ENCODE measurements around the gene CSH2.
A peak's percentile ranks its signal among the peaks of the same experiment; 100 is the strongest.

The CSH2 gene

GRCh38 chr17:63833741-63834373, 39.6 kb downstream of the CSH2 start:
- no peak for DNase-seq (ENCODE audit: low spot score)

- no peak for DNase-seq (ENCODE audit: low spot score)
Measured at GRCh38 chr17:63833026-63833740, 40.3 kb downstream of the CSH2 start.

- DNase-seq (ENCODE audit: low spot score): no peak
Measured at GRCh38 chr17:63832455-63832854, 41.0 kb downstream of the CSH2 start.

- no peak for DNase-seq (ENCODE audit: low spot score)
Measured at GRCh38 chr17:63832014-63832413, 41.5 kb downstream of the CSH2 start.

- DNase-seq (ENCODE audit: low spot score): no peak
Measured at GRCh38 chr17:63831505-63831904, 42.0 kb downstream of the CSH2 start.

DNA sequence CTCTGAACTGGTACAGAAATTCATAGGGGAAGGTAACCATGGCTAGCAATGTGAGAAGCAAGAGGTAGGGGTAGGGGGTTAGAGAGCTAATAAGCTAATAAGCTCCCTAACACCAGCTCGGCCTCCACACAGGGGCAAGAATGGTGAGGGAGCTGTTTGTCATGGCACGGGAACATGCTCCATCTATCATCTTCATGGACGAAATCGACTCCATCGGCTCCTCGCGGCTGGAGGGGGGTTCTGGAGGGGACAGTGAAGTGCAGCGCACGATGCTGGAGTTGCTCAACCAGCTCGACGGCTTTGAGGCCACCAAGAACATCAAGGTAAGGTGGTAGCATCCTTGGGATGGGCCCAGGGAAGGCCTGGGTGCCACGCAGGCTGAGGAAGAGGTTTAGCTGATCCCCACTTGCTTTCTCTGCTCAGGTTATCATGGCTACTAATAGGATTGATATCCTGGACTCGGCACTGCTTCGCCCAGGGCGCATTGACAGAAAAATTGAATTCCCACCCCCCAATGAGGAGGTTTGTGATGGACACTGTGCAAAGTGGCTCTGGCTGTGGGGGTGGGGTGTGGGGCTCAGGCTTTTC, 42.5 kb downstream of the CSH2 start:
- no peak for DNase-seq (ENCODE audit: low spot score)

GRCh38 chr17:63830278-63830677, 43.2 kb downstream of the CSH2 start:
- no peak for DNase-seq (ENCODE audit: low spot score)

- DNase-seq (ENCODE audit: low spot score): no peak
Measured at GRCh38 chr17:63828936-63829335, 44.5 kb downstream of the CSH2 start.

DNA sequence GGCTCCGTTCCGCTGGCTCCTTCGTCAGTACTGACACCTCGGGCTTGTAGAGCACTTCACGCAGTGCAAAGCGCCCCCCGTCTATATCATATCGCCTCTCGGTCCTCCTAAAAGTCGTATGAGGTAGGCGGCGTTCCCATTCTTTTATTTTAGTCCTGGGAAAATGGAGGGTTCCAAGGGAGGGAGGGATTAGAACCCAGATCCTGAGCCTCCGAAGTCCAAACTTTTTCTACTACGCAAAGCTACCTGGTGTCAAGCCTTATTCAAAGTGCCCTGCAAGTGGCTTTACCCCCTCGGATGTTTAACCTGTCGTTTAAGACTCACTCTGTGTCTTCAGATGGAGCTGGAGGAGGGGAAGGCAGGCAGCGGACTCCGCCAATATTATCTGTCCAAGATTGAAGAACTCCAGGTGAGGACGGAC, 45.7 kb downstream of the CSH2 start:
- no peak for DNase-seq (ENCODE audit: low spot score)

- peak; percentile 92 for DNase-seq (ENCODE audit: low spot score)
Measured at GRCh38 chr17:63827002-63827800, 46.3 kb downstream of the CSH2 start, which contains the start of the genes FTSJ3 and PSMC5. Gene FTSJ3, minus strand, starts transcription at chr17:63827663. Its CDS starts 761 bp downstream, at chr17:63826902. Gene PSMC5, plus strand, starts transcription at chr17:63827431. Its CDS starts 60 bp downstream, at chr17:63827491.

DNA sequence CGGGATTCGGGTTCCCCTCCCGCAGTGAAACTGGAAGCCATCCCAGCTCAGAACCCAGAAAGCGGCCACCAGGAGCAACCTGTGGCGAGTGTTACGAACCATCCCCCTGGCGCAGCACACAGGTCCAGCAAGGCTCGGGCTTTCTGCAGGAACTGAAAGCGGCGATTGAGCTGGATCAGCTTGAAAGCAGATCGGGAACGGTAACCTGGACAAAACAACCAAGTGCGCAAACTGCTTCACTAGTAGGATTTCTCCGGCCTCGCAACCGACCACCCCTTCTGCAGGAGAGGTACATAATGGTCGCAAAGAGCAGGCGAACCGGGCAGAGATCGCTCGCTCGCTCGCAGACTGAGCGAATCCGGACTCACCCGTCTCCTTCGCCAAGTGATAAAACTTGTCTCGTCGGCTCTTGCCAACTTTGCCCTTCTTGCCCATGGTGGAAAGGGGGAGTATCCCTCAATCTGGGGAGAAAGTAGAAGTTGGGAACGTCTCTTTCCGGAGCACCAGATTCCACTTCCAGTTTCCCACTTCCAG, 46.9 kb downstream of the CSH2 start:
- DNase-seq (ENCODE audit: low spot score): peak; percentile 36

GRCh38 chr17:63824362-63824761, 49.1 kb downstream of the CSH2 start:
- no peak for DNase-seq (ENCODE audit: low spot score)

DNA sequence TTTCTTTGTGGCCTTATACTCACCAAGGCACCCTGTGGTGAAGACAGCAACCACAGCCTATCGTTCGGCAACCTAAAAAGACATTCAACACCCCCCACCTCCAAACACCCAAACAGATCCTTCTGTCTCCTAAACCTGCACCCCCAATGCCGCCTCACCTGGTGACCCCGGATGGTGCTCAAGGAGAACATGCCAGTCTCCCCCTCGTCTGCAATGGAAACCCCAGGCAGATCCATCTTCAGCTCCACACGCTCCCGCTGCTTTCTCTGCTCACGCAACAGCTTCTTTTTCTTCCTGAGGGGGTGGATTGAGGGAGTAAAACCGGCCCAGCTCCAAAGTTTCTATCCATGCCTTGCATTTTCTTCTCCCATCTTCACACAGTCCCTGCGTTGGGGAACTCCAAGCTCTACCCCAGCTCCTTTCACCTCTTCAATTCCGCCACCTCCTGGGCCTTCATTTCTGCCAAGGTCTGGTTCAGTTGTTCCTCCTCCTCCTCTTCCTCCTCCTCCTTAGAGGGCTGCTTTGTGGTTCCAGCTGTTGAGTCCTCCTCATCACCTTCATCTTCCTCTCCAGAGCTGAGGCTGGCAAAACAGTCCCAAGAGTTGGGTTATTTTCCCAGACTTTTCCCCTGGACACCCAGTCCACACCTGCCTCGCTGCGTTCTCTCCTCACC, 49.7 kb downstream of the CSH2 start:
- no peak for DNase-seq (ENCODE audit: low spot score)

DNA sequence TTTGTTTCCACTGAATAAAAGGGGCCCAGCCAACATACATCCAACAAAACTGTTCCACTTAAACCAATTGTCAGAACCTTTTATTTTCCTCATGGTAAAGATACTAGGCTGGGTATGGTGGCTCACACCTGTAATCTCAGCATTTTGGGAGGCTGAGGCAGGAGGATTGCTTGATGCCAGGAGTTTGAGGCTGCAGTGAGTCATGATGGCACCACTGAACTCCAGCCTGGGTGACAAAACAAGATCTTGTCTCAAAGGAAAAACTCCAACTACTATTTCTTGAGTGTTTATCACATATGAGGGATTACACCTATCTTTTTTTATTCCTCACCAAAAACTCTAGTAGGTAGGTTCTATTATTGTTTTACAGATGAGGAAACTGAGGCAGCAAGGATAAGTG, 50.9 kb downstream of the CSH2 start:
- DNase-seq (ENCODE audit: low spot score): no peak
